NB4 (cell line): Measurements from ENCODE around the gene ULK1.

Experiments used
- DNase-seq: peaks from one replicate; pipeline ENCODE4 v3.0.0; 2010; ENCODE audit warnings: low read depth
- H3K4me3 ChIP-seq: one replicate; pipeline ENCODE4 v1.5.1; 2011; ENCODE audit warnings: mild to moderate bottlenecking, low read depth, low read length, moderate library complexity
- CTCF ChIP-seq: IDR thresholded peaks from one replicate; pipeline ENCODE4 v1.5.1; 2012; ENCODE audit warnings: low read depth, low read length
- MYC ChIP-seq: IDR thresholded peaks from 2 replicates; pipeline ENCODE4 v1.6.1; 2011; ENCODE audit warnings: low read depth, low read length
- POLR2A ChIP-seq: IDR thresholded peaks from 2 replicates; pipeline ENCODE4 v1.6.1; 2011; ENCODE audit warnings: mild to moderate bottlenecking; ENCODE audit not compliant: insufficient read length; ENCODE audit errors: extremely low read depth
- TF ChIP-seq, protein P1 (sequence below): IDR thresholded peaks from 2 replicates; pipeline ENCODE4 v1.6.1; 2011; ENCODE audit warnings: low read depth, low read length

ULK1 gene

DNA sequence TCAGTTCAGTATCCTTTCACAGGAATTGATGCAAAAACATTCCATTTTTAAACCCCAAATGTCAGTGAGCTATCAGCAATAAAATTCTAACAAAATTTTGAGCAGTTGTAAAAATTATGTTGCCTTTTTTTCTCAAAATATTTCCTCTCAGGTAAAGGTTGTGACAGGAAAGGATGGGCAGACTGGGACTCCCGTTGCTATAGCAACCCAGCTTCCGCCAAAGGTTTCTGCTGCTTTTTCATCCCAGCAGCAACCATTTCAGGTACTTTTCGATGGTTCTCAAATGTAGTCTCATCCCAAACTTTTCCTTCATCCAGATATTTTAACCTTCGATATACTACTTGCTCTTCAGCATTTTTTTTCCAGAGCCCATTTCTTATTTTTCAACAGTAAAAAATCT is 69.0 kb downstream of the ULK1 start:
- TF ChIP-seq CTCF (no peak), POLR2A (no peak), MYC (no peak)
- TF ChIP-seq, protein P1, sequence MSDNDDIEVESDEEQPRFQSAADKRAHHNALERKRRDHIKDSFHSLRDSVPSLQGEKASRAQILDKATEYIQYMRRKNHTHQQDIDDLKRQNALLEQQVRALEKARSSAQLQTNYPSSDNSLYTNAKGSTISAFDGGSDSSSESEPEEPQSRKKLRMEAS, result no peak
- DNase-seq, result no peak
- H3K4me3 ChIP-seq, result no peak overlapping the region

DNA sequence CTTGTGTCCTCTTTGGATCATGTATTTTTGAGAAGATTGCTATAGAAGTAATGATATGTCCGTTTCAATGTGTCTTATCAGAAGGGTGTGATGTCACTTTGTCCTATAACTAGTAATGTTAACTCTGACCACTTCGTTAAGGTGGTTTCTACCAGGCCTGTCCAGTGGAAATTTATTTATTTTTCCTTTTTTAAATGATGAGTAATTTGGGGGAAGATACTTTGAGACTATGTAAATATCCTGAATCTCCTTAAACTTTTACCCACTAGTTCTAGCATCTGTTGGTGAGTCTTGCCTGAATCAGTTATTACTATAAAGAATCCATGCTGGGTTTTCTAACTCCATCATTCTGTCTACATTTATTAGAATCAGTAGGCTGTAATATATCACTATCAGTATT is 70.7 kb downstream of the ULK1 start:
- no peak overlapping the region for H3K4me3 ChIP-seq
- DNase-seq, result no peak
- TF ChIP-seq POLR2A (no peak), MYC (no peak), CTCF (no peak)
- TF ChIP-seq, protein P1, result no peak

- no peak for TF ChIP-seq MYC
- TF ChIP-seq, protein P1, result no peak
- no peak for TF ChIP-seq POLR2A
- TF ChIP-seq CTCF, result no peak
- no peak overlapping the region for H3K4me3 ChIP-seq
- no peak for DNase-seq
Observed at GRCh38 chr12:131971226-131971625, 76.8 kb downstream of the ULK1 start.
